GF-D8 (cell line): ENCODE data around the gene LRRC26.
A peak's percentile ranks its signal among the peaks of the same experiment; 100 is the strongest.

Experiments
- DNase-seq: peaks from one replicate; lab custom pipeline; 2025; lab: John Stamatoyannopoulos, UW

LRRC26 gene

DNA sequence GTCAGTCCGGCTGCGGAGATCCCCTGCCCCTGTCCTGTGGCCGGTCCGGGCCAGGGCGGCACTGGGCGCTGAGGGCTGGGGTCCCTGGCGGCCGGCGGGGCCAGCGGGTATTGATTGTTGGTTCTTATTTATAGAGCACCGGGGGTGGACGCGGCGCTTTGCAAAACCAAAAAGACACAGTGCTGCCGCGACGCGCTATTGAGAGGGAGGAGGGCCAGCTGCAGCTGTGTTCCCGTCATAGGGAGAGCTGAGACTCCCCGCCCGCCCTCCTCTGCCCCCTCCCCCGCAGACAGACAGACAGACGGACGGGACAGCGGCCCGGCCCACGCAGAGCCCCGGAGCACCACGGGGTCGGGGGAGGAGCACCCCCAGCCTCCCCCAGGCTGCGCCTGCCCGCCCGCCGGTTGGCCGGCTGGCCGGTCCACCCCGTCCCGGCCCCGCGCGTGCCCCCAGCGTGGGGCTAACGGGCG lies 2.5 kb downstream of the LRRC26 start:
- no peak for DNase-seq

DNA sequence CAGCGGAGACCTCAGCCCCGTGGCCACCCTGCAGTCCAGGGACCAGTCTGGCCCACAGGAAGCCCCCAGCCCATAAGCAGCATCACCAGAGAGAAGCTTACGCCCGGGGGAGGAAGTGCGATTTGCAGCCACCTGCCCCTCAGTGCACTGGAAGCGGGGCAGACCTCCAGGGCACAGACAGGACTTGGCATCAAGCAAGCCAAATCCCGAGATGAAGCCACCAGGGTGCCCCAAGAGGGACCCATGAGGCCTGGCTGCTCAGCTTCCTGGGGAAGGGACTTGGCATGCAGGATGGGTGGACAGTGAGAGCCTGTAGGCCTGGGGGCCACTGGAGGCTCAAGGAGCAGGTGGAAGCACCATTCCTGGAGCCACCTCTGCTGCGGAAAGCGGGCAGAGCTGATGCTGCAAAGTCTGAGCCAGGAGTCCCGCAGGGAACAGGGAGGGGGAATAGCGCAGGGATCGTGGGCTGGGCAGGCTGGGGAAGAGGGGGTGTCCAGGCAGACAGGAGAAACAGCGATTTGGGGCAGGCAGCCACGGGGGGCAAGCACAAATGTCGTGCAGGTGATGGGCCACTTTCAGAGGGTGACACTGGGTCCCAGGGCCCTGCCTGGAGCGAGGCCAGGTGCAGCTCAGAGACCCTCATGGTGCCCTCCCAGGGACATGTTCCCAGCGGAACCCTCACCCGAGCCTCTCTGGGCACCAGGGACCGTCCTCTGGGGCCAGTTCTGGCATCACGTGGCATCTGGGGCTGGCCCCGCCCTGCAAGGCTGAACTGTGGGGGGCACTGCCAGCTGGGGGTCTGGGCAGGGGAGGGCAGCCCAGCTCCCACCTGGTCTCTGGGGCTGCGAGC lies 3.2 kb downstream of the LRRC26 start:
- DNase-seq: no peak

DNA sequence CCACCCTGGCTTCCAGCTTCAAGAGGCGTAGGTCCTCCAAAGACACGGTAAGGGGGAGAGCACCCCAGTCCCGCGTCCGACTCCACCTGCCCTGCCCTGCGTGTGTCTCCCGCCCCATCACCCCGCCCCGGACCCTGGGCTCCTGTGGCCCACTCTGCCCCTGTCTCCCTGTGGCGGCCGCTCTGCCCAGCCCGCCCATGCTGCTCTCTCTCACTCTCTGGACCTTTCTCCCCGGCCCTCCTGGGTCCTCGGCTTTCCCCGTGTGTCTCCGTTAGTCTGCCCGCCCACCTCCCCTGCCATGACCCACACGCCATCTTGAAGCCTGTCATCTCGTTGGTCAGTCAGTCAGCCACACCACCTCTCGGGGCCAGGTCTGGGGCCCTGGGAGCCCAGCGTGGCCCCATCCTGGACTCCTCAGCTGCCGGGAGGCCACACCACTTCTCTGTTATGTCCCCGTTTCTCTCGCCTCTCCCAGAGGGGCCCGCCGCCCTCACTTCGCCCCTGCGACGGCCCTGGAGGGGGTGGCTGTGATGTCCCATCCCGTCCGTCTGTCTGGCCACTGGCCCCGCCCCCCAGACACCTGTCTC lies 4.5 kb downstream of the LRRC26 start:
- DNase-seq: no peak

DNA sequence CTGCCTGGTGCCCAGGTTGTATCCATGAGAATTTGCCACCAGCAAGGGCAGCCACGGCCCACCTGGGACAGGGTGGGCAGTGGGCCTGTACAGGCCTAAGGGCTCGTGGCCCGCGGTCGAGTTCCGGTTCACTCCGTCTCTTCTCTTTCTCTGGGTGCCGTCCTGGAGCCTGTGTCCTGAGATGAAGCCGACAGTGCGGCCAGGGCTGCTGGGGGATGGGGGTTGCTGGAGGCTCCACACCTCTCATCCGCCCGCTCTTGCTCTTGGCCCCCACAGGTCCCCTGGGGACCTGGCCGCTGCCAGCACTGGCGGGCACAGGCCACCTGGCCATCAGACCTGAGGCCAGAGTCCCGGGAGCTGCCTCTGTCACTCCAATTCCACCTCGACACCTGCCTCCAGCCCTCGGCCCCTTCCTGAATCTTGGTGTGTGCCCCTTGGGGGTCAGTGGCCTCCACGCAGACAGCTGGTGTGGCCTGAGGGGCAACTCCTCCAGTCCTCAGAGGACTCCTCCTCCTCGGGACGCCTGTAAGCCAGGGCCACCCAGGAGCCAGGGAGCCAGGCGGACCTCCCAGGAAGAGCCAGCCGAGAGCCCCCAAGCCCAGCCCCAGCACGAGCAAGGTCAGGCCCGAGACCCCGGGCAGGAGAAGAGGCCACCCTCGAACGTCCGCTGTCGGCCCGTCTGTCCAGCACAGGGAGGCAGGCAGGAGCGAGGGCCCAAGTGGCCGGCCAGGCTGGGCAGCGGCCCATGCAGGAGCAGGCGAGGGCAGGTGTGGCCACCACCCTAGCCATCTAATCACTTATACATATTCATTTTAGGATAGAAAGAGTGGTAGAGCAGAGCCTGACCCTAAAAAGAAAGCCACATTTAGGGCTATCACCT lies 5.2 kb downstream of the LRRC26 start:
- no peak for DNase-seq

DNA sequence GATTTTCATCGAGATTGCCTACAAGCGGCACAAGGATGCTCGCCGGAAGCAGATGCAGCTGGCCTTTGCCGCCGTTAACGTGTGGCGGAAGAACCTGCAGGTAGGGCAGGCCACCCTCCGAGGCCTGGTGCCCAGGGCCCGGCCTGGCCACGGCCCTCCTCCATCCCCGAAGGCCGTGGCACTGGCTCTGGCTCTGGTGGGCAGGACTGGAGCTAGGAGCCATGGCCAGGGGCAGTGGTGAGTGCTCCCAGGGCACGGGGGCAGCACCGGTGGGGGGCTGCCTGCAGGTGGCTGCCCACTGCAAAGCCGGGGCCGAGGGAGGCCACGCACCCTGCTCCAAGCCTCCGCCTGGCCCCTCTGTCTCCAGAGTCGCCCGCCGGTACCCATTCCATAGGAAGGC lies 6.0 kb downstream of the LRRC26 start:
- DNase-seq: no peak

DNA sequence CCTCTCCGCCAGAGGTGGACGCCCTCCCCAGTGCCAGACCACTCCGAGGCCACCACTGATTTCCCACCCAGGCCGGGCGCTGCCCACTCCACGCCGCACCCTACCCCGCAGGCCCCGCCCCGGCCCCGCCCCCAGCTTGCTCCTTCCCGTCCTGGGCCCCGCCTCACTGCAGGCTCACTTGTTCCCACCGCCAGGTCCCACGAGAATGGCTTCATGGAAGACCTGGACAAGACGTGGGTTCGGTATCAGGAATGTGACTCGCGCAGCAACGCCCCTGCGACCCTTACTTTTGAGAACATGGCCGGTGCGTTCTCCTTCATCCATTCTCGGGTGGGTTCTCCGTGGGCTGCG lies 6.5 kb downstream of the LRRC26 start:
- DNase-seq: no peak

DNA sequence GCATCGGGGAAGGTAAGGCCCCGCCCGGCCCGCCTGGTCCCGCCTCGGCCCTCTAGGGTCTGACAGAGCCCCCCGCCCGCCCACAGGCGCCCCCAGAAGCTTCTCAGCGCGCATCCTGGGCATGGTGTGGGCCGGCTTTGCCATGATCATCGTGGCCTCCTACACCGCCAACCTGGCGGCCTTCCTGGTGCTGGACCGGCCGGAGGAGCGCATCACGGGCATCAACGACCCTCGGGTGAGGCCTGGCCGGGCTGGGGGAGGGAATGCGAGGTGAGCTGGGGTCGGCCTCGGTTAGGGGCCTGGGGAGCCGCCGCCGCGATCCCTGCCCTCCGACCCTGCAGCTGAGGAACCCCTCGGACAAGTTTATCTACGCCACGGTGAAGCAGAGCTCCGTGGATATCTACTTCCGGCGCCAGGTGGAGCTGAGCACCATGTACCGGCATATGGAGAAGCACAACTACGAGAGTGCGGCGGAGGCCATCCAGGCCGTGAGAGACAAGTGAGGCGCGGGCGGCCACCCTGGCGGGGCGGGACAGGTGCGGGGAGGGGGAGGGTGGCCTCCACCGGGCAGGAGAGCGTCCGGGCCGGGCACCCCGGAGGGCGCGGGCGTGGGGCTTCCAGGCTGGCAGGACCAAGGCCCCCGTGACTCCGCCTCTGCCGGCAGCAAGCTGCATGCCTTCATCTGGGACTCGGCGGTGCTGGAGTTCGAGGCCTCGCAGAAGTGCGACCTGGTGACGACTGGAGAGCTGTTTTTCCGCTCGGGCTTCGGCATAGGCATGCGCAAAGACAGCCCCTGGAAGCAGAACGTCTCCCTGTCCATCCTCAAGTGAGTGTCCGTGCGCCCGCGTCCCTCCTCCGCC lies 7.1 kb downstream of the LRRC26 start:
- DNase-seq: no peak

DNA sequence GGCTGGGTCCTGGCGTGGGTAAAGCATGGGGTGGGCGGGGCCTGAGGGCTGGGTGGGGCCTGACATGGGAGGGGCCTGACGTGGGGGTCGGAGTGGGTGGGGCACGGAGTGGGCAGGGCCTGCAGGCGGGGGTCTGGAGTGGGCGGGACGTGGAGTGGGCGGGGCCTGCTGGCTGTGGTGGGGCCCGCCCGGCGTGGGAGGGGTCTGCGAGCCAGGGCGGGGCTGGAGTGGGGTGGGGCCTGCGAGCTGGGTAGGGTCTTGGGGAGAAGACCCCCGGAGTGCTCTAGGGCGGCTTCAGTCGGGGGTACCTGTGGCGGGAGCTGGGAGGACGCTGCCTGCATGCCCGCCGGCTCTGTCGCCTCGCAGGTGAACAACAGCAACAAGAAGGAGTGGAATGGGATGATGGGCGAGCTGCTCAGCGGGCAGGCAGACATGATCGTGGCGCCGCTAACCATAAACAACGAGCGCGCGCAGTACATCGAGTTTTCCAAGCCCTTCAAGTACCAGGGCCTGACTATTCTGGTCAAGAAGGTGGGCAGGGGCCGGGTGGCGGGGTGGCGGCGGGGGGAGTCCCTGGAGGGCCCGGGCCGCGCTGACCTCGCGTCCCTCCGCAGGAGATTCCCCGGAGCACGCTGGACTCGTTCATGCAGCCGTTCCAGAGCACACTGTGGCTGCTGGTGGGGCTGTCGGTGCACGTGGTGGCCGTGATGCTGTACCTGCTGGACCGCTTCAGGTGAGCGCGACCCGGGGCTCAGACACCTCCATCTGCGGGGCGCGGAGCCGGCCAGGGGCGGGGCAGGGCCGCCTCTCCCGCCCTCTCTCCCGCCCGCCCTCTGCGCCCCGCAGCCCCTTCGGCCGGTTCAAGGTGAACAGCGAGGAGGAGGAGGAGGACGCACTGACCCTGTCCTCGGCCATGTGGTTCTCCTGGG lies 8.0 kb downstream of the LRRC26 start:
- DNase-seq: no peak

DNA sequence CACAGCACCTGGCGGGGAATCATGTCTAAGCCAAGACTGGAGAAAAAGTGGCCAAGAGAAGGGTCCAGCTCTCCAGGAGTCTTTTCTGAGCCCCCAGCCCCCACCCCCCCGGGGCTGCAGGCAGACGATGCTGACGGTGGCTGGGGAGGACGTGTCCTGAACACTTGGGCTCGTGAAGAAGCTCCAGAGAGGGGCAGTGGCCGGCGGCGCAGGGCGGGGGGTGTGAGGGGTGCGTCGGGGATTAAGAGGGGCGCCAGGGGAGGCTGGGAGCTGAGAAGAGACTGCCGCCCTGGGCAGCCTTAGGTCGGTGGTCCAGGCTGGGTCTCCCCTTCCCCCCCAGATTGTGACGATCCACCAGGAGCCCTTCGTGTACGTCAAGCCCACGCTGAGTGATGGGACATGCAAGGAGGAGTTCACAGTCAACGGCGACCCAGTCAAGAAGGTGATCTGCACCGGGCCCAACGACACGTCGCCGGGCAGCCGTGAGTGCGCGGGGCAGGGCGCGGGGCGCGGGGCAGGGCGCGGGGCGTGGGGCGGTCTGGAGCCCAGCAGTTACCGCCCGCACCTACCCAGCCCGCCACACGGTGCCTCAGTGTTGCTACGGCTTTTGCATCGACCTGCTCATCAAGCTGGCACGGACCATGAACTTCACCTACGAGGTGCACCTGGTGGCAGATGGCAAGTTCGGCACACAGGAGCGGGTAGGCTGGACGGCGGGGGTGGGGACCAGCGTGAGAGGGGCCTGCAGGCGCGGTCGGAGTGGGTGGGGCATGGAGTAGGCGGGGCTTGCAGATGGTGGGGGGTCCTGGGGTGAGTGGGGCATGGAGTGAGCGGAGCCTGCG lies 8.9 kb downstream of the LRRC26 start:
- no peak for DNase-seq

DNA sequence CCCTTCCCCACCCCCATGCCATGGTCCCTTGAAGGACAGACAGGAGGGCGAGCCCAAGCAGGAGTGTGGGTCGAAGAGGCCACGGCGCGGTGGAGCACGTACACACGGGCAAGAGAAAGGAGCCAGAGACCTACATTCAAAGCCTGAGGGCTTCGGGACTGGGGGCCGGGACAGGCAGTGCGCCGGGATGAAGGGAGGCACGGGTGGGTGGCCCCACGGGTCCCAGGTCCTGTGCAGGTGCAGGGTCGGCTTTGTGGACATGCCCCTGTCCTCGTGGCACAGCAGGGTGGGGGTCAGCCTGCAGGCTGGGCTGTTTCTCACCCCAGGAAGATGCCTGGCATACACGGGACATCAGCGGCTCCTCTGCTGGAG lies 9.8 kb downstream of the LRRC26 start:
- DNase-seq: no peak

DNA sequence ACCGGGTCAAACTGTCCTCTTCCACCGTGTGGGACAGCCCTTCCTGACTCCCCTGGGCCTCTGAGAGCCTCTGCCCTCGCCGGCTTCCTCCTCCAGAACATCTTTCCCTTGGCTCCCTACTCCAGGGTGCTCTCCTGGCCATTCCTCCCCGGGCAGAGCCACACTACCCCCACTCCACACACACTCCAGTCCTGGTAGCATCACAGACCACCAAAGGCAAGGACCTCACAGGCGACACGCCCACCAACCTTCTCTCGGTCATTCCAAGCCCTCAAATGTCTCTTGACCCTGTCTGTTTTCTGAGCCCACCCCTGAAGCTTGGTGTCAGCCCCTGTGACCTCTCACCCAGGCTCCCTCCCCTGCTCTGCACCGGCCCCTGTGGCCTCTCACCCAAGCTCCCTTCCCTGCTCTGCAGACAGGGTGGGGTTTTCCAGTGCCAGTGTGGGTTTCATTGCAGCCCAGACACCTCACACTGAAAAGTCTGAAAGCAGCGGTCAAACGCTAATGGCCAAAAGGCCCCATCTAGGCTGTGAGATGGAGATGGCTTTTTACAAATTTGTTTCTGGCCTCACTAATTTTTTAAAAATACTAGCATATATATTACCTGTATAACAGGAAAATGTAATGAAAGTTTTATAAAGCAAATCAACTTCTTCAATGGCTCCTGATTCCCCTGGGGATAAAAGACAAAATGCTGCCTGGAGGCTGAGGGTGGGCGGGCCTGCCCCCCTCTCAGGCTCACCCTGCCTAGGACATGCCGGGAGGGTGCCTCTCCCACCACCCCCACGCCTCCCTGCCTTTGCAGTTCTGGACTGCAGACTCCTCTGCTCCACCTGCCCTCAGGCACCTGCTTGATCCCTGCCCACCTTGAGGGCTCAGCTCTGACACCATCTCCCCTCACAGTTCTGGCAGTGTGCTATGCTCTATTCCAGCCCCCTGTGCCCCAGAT lies 10.5 kb downstream of the LRRC26 start:
- DNase-seq: no peak

DNA sequence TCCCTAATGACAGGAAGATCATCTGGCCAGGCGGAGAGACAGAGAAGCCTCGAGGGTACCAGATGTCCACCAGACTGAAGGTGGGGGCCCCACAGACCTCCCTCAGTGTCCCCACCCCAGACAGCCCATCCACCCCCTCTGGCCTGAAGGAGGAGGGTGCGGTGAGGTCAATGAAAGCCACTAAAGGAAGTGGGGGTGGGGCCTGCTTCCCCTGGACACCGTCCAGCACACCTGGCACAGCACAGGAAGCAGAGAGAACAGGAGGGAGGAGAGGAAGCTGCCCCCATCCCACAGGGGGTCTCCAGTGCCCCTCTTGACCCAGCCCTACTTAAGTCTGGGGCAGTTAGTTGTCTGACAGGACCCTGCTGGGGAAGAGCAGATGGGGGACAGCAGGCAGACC lies 11.2 kb downstream of the LRRC26 start:
- no peak for DNase-seq

DNA sequence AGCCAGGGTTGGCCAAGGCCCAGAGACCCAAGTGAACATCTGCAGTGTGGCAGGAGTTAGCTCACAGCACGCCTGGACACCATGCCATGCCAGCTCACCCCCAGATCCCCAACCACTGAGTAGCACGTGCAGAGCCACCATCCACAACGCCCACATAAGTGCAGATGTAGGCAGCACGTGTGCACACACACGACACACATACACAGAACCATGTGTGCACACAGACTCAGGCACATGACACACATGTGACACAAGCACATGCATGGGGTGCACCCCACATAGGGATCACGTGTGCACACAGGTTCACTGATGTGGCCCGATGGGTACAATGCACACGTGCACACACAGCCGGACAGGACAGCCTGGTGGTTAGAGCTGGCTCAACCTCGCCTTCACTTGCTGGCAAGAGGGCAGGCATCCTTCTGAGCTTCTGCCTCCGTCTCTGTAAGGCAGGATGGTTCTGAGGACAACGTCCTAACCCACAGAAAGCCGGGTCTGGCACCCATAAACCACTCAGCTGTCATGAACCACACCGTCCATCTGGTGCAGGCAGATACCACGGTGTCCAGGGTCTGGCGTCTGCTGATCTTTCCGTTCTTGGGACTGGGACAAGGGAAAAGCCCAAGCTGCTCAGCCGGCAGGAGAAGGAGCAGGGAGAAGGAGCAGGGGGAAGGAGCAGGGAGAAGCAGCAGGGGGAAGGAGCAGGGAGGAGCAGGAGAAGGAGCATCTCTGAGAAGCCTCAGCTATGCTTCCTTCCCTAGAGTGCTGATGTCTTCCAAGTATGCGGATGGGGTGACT lies 12.0 kb downstream of the LRRC26 start:
- DNase-seq: no peak

DNA sequence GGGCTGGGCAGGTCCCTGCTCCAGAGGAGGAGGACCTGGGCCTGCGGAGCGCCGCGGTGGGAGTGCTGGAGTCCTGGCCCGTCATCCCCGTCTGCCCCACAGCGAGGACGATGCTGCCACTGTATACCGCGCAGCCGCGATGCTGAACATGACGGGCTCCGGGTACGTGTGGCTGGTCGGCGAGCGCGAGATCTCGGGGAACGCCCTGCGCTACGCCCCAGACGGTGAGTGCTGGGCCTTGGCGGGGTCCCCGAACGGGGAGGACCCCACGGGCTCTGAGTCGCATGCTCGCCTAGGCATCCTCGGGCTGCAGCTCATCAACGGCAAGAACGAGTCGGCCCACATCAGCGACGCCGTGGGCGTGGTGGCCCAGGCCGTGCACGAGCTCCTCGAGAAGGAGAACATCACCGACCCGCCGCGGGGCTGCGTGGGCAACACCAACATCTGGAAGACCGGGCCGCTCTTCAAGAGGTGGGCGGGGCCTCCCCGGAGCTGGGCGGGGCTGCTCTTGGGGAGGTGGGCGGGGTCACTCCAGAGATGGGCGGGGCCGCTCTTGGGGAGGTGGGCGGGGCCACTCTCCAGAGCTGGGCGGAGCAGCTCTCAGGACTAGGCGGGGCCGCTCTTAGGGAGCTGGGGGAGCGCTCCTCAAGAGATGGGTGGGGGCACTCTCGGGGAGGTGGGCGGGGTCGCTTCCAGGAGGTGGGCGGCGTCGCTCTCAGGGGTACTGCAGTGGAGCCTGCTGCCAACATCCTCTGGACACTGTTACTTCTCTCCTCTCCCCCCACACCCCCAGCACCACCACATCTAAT lies 13.1 kb downstream of the LRRC26 start:
- DNase-seq: no peak

DNA sequence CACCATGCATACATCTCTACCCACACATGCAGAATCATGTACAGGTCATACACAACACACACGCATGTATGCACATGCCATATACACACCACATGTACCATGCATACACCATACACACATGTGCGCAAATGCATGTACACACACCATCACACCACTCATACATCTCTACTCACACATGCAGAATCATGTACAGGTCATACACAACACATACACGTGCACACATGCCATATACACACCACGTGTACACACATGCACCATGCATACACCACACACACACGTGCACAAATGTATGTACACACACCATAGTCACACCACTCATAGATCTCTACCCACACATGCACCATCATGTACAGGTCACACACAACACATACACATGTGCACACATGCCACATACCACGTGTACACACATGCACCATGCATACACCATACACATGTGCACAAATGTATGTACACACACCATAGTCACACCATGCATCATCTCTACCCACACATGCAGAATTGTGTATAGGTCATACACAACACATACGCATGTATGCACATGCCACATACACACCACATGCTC lies 16.9 kb downstream of the LRRC26 start:
- no peak for DNase-seq

DNA sequence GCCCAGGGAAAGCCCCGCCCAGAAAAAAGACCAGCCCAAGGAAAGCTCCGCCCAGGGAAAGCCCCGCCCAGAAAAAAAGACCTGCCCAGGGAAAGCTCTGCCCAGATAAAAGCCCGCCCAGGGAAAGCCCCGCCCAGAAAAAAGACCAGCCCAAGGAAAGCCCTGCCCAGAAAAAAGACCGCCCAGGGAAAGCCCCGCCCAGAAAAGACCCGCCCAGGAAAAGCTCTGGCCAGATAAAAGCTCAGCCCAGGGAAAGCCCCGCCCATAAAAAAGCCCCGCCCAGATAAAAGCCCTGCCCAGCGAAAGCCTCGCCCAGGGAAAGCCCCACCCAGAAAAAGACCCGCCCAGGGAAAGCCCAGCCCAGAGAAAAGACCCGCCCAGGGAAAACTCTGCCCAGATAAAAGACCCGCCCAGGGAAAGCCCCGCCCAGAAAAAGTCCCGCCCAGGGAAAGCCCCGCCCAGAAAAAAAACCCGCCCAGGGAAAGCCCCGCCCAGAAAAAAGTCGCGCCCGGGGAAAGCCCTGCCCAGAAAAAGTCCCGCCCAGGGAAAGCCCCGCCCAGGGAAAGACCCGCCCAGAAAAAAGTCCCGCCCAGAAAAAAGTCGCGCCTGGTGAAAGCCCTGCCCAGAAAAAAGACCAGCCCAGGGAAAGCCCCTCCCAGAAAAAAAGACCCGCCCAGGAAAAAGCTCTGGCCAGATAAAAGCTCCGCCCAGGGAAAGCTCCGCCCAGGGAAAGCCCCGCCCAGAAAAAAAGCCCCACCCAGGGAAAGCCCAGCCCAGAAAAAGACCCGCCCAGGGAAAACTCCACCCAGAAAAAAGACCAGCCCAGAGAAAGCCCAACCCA lies 19.0 kb downstream of the LRRC26 start:
- peak; percentile 89 for DNase-seq
